GM19452 (cell line): ENCODE results near the gene FAM131A.

Source experiments
- ATAC-seq: cut with Tn5 transposase; IDR thresholded peaks from one replicate; pipeline ENCODE4 v1.9.1; 2021; ENCODE audit not compliant: unreplicated experiment

FAM131A gene

DNA sequence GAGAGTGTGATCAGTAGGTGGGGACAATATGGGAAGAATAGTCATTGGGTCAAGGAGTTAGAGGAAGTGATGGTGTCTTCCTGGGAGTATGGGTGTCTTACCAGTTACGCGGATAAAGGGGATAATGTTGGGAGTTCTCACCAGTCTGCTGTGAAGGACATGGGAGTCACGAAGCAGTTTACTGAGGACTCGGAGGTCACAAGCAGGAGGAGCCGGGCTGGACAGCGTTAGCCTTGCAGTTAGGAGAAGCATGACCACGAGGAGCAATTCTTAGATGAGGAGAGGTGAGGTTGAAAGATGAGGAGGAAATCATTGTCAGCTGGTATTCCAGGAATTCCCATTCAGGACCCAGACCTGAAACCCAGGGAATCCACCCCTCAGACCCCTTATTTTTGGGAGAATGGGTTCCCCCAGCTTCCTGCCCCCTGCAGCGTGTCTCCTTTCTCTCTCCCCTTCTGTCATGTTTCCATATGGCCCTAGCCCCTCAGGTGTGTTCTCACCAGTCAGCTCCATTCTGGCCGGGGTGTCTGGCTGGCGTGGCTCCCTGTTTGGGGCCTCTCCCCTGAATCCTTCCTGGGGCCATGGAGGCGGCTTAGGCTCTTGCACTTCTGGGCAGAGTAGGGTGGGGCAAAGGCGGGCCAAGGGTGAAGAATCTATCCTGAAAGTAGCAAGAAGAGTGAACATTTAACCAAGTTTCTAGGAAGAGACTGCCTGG is 38.5 kb downstream of the FAM131A start:
- ATAC-seq: no peak

DNA sequence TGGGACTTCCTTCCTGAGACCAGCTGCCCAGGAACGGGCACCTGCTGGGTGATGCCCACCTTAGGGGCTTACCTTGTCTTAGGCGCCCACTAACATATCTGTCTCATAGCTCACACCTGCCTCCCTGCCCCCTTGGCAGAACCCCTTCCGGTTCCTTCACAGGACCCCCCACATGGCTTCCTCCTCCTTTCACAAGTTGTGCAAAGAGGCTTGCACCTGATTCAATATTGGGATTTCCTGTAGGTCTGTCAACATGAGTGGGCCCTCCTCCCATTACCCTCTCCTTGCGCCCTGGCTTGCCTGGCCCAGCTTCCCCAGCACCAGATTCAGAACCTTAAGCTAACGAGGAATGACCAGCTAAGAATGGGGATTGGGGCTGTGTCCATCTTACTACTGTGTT is 40.0 kb downstream of the FAM131A start:
- no peak for ATAC-seq

DNA sequence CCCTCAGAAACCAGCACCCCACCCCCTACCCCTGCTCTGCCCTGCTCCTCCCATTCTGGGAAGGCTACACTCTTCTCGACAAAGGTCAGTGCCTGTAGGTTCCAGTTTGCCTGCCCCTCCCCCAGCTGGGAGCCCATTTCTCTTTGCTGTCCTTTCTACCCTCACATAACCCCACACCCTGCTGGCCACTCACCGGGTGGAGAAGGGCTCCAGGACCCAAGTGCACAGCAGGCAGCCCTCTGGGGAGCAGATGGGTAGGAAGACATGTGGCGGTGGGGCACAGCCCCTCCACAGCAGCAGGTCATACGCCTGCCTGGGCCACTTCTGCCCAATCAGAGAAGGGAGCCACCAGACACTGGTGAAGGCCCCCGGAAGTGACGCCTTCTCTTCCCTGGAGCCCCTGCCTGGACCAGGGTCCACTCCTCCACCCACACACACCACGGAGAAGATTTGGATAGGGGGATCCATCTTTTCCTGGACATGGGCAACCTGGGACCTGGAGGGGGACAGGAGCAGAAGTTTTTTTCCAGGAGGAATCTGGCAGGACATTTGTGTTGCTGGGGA is 40.6 kb downstream of the FAM131A start, which contains the start of gene THPO:
TSS of gene THPO (minus strand) at position 326 of the 564 bp plus-strand sequence. CDS start 1,948 bp downstream, outside the sequence.
- no peak for ATAC-seq

DNA sequence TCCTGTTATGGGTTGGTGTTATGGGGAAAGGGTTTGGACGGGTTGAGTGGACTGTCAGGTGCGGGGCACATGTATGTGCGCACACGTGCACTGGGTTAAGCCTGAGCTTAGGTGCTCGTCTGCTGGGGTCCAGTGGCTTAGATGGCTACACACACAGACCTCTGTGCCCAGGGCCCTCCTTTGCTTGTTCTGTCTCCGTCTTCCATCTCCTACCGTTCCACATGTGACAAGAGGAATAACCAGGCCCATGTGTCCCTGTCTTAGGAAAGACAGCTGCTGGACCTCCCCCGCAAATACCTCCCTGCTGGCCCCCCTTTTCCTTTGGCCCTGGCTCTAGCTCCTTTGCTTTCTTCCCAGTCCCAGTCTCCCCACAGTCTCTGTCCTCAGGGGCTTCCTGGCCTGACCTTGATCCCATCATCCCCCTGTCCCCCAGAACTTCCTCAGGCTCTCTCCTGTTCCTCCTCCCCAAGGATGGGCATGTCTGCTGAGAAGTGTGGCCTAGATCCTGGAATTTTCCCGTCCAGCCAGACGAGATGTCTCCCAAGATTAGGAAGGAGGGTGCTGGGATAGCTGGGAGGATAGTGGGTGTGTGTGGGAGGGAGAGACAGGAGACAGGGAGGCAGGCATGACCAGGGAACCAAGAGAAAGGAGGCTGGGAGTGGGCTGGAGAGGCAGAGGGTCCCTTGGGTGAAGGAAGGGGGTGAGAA is 41.4 kb downstream of the FAM131A start:
- no peak for ATAC-seq

DNA sequence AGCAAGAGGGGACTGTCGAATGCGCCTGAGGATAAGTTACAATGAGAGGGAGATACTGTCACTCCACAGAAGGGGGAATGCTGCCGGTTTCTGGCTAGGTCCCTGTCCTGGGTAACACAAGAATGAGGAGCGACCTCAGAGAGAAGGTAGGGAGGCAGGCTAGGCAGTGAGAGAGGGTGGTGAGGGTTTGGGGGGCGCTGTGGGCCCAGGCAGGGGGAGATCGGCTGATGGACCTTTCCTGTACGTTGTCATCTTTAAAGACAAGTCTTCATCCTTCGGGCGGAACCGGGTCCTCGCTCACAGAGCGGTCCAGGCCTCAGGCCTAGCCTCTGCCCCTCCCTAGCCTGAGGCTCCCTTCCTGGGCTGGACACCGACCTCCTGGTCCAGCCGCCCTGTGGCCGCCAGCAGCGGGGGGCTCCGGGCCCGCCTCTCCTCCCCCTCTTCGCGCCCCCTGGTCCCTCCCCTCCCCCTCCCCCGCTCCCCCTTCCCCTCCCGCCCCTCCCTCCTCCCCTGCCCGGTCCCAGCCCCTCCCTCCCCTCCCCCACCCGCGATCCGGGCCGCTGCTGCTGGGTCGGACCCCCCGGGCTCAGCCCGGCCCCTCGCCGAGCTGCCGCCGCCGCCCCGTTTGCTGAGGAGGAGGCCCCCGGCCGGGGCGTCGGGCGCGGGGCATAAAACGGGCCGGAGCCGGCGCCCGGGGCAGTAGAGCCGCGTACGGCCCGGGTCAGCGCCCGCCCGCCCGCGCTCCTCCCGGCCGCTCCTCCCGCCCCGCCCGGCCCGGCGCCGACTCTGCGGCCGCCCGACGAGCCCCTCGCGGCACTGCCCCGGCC is 42.2 kb downstream of the FAM131A start, which contains the start of gene CHRD:
TSS of gene CHRD (plus strand) at position 697 of the 827 bp plus-strand sequence. CDS start 265 bp downstream, outside the sequence.
- no peak for ATAC-seq

DNA sequence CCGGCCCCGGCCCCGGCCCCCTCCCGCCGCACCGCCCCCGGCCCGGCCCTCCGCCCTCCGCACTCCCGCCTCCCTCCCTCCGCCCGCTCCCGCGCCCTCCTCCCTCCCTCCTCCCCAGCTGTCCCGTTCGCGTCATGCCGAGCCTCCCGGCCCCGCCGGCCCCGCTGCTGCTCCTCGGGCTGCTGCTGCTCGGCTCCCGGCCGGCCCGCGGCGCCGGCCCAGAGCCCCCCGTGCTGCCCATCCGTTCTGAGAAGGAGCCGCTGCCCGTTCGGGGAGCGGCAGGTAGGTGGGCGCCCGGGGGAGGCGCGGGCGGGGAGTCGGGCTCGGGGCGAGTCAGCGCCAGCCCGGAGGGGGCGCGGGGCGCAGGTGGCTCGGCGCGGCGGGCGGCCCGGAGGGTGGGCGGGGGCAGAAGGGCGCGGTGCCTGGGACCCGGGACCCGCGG is 42.8 kb downstream of the FAM131A start:
- no peak for ATAC-seq

DNA sequence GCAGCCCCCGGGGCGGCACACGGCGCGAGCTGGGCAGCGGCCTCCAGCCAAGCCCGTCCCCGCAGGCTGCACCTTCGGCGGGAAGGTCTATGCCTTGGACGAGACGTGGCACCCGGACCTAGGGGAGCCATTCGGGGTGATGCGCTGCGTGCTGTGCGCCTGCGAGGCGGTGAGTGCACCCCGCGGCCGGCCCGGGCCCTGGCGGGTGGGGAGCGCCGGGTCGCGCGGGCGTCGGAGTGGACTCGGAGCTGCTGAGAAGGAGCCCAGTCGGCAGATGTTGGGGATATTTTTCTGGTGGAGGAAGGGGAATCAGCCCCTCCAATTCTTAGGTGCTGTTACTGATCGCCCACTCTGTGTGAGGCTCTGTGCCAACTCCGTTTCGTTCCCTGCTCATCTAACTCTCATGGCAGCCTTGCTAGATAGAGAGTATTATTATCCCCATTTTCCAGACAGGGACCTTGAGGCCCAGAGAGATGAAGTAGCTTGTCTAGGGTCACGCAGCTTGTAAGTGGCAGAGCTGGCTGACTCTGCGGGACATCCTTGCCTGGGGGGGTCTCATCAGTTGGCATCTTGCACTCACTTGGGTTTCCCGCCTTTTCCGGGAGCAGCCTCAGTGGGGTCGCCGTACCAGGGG is 43.3 kb downstream of the FAM131A start:
- ATAC-seq: no peak

DNA sequence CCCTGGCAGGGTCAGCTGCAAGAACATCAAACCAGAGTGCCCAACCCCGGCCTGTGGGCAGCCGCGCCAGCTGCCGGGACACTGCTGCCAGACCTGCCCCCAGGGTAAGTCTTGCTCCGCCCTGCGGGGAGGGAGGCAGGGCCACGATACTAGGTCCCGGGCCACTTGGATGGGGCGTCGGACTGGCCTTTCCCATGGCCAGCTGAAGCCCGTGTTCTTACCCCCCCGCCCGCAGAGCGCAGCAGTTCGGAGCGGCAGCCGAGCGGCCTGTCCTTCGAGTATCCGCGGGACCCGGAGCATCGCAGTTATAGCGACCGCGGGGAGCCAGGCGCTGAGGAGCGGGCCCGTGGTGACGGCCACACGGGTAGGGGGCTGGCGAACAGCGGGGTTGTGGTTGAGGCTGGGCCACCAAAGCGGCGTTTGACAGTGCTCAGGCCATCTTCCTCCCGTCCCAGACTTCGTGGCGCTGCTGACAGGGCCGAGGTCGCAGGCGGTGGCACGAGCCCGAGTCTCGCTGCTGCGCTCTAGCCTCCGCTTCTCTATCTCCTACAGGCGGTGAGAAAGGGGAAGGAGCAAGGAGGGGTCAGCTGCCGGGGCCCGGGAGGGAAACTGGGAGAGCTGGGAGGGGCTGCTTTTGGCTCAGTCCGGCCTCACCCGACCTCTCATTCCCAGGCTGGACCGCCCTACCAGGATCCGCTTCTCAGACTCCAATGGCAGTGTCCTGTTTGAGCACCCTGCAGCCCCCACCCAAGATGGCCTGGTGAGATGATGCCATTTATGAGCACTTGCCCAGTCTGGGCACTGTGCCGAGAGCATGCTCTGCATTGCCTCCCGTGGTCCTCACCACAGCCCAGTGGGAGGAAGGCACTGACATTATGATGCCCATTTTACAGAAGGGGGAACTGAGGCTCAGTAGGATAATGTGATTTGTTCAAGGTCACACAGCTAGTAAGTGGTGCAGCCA is 44.1 kb downstream of the FAM131A start:
- no peak for ATAC-seq

DNA sequence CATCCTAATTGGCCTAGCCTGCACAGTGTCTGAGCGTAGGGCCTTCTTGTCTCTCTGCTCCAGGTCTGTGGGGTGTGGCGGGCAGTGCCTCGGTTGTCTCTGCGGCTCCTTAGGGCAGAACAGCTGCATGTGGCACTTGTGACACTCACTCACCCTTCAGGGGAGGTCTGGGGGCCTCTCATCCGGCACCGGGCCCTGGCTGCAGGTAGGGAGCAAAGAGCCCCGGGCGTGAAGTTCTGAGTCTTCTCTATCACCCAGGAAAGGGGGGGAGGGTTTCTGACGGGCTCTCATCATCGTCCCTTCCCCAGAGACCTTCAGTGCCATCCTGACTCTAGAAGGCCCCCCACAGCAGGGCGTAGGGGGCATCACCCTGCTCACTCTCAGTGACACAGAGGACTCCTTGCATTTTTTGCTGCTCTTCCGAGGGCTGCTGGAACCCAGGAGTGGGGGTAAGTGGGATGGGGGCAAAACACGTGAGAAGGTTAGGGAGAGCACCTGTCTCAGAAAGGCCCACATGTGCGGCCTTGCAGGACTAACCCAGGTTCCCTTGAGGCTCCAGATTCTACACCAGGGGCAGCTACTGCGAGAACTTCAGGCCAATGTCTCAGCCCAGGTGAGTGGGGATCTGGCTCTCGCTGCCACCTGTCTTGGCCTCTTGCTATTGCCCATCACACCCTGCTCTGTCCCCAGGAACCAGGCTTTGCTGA is 45.1 kb downstream of the FAM131A start:
- no peak for ATAC-seq

DNA sequence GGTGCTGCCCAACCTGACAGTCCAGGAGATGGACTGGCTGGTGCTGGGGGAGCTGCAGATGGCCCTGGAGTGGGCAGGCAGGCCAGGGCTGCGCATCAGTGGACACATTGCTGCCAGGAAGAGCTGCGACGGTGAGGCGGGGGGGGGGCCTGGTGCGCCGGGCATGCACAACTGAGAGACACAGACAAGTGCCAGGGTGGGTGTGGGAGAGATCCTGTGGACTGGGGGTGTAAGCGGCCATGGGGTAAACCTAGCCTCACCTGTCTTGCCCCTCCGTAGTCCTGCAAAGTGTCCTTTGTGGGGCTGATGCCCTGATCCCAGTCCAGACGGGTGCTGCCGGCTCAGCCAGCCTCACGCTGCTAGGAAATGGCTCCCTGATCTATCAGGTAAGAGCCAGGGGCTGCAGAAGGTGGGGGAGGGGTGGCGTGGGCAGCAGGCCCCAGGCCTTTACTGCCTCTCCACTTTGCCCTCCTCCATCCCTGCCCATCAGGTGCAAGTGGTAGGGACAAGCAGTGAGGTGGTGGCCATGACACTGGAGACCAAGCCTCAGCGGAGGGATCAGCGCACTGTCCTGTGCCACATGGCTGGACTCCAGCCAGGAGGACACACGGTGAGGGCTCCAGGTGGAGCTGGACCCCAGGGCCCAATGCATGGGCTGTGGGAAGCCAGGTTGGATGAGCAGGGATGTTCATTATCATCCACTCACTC is 45.8 kb downstream of the FAM131A start:
- no peak for ATAC-seq

DNA sequence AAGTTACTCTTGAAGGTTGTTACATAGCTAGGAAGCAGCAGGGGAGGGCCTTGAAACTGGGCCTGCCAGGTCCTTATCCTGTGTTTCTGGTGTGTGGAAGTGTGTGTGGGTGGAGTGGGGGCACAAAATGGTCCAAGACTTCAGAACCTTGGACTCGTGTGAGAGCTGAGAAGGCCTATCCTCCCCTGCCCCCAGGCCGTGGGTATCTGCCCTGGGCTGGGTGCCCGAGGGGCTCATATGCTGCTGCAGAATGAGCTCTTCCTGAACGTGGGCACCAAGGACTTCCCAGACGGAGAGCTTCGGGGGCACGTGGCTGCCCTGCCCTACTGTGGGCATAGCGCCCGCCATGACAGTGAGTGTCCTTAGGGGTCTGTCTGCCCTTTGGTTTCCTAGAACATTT is 46.9 kb downstream of the FAM131A start:
- no peak for ATAC-seq

DNA sequence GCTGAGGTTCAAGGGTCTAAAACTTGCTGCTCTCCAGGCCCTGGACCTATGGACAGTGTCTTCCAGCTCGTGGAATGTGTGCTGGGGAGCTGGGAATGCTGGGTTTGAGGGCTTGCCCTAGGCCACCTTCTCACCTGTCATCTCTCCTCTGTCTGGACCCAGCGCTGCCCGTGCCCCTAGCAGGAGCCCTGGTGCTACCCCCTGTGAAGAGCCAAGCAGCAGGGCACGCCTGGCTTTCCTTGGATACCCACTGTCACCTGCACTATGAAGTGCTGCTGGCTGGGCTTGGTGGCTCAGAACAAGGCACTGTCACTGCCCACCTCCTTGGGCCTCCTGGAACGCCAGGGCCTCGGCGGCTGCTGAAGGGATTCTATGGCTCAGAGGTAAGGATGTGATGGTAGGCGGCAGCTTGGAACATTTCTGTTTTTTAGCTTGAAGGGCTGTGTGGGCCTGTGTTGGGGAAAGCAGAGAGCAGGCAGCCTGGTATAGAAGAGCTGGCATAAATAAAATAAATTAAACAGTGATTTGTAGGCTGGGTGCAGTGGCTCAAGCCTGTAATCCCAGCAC is 47.5 kb downstream of the FAM131A start:
- no peak for ATAC-seq

DNA sequence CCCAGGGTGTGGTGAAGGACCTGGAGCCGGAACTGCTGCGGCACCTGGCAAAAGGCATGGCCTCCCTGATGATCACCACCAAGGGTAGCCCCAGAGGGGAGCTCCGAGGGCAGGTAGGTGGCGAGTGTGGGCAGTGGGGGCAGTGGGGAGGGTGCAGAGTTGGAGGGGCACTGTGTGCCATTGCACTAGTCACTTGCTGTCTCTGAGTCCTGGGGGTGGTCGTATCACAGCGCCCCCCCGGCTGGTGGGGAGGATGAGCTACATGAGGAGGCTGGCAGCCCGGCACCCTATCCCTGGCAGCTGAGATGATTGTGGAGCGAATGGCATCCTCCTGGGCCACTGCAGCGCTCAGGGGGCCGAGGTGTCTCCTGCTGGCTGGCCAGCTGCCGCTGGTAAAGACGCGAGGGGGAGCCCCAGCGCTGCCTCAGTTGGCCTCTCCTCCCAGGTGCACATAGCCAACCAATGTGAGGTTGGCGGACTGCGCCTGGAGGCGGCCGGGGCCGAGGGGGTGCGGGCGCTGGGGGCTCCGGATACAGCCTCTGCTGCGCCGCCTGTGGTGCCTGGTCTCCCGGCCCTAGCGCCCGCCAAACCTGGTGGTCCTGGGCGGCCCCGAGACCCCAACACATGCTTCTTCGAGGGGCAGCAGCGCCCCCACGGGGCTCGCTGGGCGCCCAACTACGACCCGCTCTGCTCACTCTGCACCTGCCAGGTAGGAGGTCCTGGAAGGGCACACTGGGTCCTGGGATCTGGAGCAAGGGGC is 48.8 kb downstream of the FAM131A start:
- no peak for ATAC-seq

DNA sequence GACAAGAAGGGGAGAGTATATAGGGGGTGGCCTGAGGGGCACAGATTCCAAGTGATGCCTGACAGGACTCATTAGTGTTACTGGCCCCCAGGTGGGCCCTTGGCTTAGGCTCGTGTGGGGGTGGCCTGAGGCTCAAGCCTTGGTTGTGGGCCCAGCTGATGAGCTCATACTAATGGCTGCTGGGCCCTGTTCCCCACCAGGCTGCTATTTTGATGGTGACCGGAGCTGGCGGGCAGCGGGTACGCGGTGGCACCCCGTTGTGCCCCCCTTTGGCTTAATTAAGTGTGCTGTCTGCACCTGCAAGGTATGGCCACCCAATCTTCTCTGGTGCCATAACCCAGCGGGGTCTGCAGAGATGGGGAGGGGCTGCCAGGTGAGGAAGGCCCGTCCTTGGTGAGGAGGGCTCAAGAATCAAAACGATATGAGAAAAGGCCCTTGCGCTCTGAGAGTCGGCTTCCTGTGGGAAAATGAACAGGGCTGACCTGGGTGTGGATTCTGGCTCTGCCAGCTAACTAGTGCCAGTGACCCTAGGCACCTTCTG is 49.8 kb downstream of the FAM131A start:
- ATAC-seq: no peak

DNA sequence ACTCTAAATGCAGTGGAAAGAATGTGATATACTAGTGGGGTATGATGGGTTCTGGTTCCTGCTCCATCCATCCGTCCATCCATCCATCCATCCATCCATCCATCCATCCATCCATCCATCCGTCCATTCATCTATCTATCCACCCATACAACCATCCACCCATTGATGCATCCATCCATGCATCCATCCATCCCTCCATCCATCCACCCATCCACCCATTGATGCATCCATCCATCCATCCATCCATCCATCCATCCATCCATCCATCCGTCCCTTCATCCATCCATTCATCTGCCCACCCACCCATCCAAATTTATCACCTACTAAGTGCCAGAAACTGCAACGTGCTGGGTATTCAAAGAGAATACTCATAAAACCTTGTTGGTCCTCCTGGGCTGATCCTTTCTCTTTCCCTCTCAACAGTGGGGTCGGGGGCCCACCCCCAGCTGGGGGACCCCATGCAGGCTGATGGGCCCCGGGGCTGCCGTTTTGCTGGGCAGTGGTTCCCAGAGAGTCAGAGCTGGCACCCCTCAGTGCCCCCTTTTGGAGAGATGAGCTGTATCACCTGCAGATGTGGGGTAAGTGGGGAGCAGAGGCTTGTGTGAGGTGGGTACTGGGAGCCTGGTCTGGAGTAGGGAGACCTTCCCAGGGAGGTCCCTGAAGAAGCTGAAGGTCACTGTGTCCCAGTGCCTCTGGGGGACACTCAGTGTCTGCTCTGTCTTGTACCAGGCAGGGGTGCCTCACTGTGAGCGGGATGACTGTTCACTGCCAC is 51.0 kb downstream of the FAM131A start:
- ATAC-seq: no peak

DNA sequence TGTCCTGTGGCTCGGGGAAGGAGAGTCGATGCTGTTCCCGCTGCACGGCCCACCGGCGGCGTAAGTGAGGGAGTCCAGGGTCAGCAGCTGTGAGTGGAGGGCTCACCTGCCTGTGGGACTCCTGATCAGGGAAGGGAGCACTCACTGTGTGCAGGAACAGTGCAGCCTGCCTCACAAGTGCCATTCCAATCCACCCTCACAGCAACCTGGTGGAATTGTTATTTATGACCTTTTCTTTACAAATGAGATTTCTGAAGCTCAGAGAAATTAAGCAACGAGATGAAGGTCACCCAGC is 51.5 kb downstream of the FAM131A start:
- no peak for ATAC-seq
